ENCODE data around the gene ALDH1L1. TPM values are rescaled to one million over a fixed set of nuclear protein-coding genes. Genes with fewer than 3 reads are reported as not detected.

Gene ALDH1L1
- total and polyA plus RNA-seq, 2 of the 8 experiments (the other 6 are each of a cell fraction or from before 2014, with no cell fraction given): 0.98 to 1.6 TPM

- H4K20me1 ChIP-seq (replicated peaks in 1 of 2; ENCODE audit: control insufficient read depth in 1 of 2, insufficient read depth in 2 of 2, low read length in 2 of 2): no peaks in the 10 kb centered on the region
- H3K79me1 ChIP-seq (ENCODE audit: low read depth, low read length): no peaks in the 10 kb centered on the region
- no peaks in the 10 kb centered on the region for H3K36me3 ChIP-seq (ENCODE audit: control insufficient read depth in 2 of 4, insufficient read depth in 4 of 4, low read length in 3 of 4)
- no peak overlapping the region for H4K91ac ChIP-seq (replicated peaks; ENCODE audit: insufficient read length, low read length)
- no peak overlapping the region for H2AFZ ChIP-seq (ENCODE audit: low read length)
- H4K5ac ChIP-seq (ENCODE audit: insufficient read length, low read depth, low read length): no peak overlapping the region
- H3K14ac ChIP-seq (ENCODE audit: insufficient read length): no peak overlapping the region
- H2BK120ac ChIP-seq (replicated peaks; ENCODE audit: low read depth, low read length): no peak overlapping the region
- FAIRE-seq (no peak), DNase-seq (ENCODE audit: low read depth in 1 of 2, low spot score in 2 of 2) (peak in 1 of 2 experiments; percentile 35)
- H3K4me1 ChIP-seq (replicated peaks in 1 of 4; ENCODE audit: control insufficient read depth in 3 of 4, insufficient read depth in 4 of 4, low read length in 3 of 4): peaks cover 0 to 21% (median 8%) of the 10 kb centered on the region in 4 experiments; a peak in 6 of 7 replicates
- ChIA-PET CTCF (ENCODE audit: partially characterized antibody) (interaction anchor here (0.8 to 1.2 kb wide), 4 partner anchors 21 to 110 kb away, joined by 3 to 4 read pairs (median 4); no protein-coding TSS in a partner anchor), POLR2A (ENCODE audit: partially characterized antibody) (no interaction called here)
- H3K56ac ChIP-seq (replicated peaks; ENCODE audit: insufficient read length, low read depth, low read length): no peak overlapping the region
- H3K27me3 ChIP-seq (replicated peaks in 1 of 4; ENCODE audit: control insufficient read depth in 3 of 4, extremely low read depth in 1 of 4, insufficient read depth in 3 of 4, low read length in 3 of 4): peaks cover 0 to 3% (median 1%) of the 10 kb centered on the region in 4 experiments; a peak in 4 of 7 replicates
- no peak overlapping the region for H2BK5ac ChIP-seq (ENCODE audit: low read depth, low read length)
- H2BK15ac ChIP-seq (ENCODE audit: low read length): no peak overlapping the region
- H3K27ac ChIP-seq (ENCODE audit: low read depth, low read length): no peak overlapping the region
- no peaks in the 10 kb centered on the region for H3K9me3 ChIP-seq (ENCODE audit: insufficient read depth in 2 of 2, low read depth in 1 of 2, low read length in 1 of 2)
- no peak overlapping the region for H4K8ac ChIP-seq (ENCODE audit: extremely low read depth, insufficient read depth, low read length)
- 87% methylated on average over 8 of the region's 11 CpGs; no CpG with 5 or more reads in 1 of the 2 experiments for WGBS, 2 experiments (ENCODE audit: extremely low coverage in 1 of 2, insufficient coverage in 1 of 2, insufficient read length in 1 of 2, insufficient replicate concordance in 2 of 2, low coverage in 1 of 2, low lambda C conversion rate in 2 of 2, missing lambda C conversion rate in 1 of 2)
- no peak overlapping the region for H3K4ac ChIP-seq (replicated peaks; ENCODE audit: insufficient read length, low read depth, low read length)
- 0 out of 2 replicates have a peak overlapping the region, but pooled peaks have one; percentile 60 for H2BK12ac ChIP-seq (ENCODE audit: low read depth, low read length)
- H3K4me3 ChIP-seq (ENCODE audit: extremely low read depth in 1 of 4, insufficient read depth in 2 of 4, low read depth in 3 of 4, low read length in 4 of 4): no peak overlapping the region
- H3K23ac ChIP-seq (ENCODE audit: insufficient read length): no peak overlapping the region
- no peaks in the 10 kb centered on the region for H3K79me2 ChIP-seq (ENCODE audit: control insufficient read depth in 1 of 2, insufficient read depth in 2 of 2, low read length in 2 of 2)
- peak overlapping the region in 1 of 4 experiments; percentile 1; a peak in 2 of 7 replicates for H3K9ac ChIP-seq (replicated peaks in 1 of 4; ENCODE audit: extremely low read depth in 1 of 4, low read depth in 3 of 4, low read length in 3 of 4)
- H2AK5ac ChIP-seq (ENCODE audit: low read depth, low read length): no peak overlapping the region; the same call in 1 of the 2 replicates
- no peak overlapping the region for H2BK20ac ChIP-seq (ENCODE audit: low read length)
- H3K4me2 ChIP-seq (ENCODE audit: insufficient read depth in 1 of 2, low read depth in 2 of 2, low read length in 2 of 2): no peak overlapping the region
- H3K23me2 ChIP-seq (ENCODE audit: low read depth, low read length): no peaks in the 10 kb centered on the region
- no peak overlapping the region for H3K18ac ChIP-seq (ENCODE audit: extremely low read depth, low read length)
- TF ChIP-seq TAF1 (IDR thresholded peaks at IDR 0.05; ENCODE audit: low read depth, low read length) (no peak), ASH2L (IDR thresholded peaks at IDR 0.05; ENCODE audit: low read length) (no peak), HDAC6 (IDR thresholded peaks at IDR 0.05; ENCODE audit: low read depth, low read length) (no peak), CREB1 (IDR thresholded peaks at IDR 0.05) (no peak), CHD1 (IDR thresholded peaks at IDR 0.05; ENCODE audit: low read depth, low read length) (no peak), SIN3A (conservative IDR thresholded peaks at IDR 0.05 in 1 of 2, IDR thresholded peaks at IDR 0.05 in 1 of 2; ENCODE audit: low read depth in 1 of 2, low read length in 2 of 2) (no peak), ATF2 (IDR thresholded peaks at IDR 0.05; ENCODE audit: low read length) (no peak), RBBP5 (IDR thresholded peaks at IDR 0.05; ENCODE audit: borderline replicate concordance, low read depth, low read length) (no peak), MAX (IDR thresholded peaks at IDR 0.05) (no peak)
These were observed 43.8 kb downstream of the ALDH1L1 start for GRCh38 chr3:126136428-126137220.
